GM21737 (cell line): ENCODE results near the gene MYCBPAP.
A peak's percentile ranks its signal among the peaks of the same experiment; 100 is the strongest.

ENCODE experiments used
- ATAC-seq: cut with Tn5 transposase; IDR thresholded peaks from one replicate; pipeline ENCODE4 v1.9.1; 2021; ENCODE audit warnings: mild to moderate bottlenecking, moderate library complexity; ENCODE audit not compliant: unreplicated experiment

MYCBPAP gene

DNA sequence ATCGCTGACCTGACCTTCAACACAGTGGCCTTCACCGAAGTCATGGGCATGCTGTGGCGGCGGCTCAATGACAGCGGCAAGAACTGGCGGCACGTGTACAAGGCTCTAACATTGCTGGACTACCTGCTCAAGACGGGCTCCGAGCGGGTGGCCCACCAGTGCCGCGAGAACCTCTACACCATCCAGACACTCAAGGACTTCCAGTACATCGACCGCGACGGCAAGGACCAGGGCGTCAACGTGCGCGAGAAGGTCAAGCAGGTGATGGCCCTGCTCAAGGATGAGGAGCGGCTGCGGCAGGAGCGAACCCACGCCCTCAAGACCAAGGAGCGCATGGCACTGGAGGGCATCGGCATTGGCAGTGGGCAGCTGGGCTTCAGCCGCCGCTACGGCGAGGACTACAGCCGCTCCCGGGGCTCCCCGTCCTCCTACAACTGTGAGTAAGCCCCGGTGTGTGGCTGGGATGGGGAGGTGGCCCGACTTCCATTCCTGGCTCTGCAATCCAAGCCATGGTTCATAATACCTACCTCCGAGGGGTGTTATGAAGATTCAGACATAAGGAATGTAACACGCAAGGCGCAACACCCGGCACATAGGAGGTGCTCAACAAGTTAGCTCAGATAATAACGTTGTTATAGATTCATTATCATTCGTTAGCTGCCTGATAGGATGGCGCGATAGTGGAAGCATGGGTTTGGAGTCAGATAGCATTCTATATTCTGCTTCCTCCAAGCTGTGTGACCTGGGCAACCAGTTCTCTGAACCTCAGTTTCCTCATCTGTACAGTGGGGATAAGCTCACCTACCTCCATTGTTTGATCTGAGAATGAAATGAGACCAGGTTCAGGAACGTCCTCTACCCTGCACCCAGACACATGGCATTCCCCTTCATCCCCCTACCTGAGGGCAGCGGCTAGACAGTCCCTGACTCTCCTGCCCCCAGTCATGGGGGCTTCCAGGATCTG is 28.7 kb downstream of the MYCBPAP start:
- ATAC-seq, result no peak

DNA sequence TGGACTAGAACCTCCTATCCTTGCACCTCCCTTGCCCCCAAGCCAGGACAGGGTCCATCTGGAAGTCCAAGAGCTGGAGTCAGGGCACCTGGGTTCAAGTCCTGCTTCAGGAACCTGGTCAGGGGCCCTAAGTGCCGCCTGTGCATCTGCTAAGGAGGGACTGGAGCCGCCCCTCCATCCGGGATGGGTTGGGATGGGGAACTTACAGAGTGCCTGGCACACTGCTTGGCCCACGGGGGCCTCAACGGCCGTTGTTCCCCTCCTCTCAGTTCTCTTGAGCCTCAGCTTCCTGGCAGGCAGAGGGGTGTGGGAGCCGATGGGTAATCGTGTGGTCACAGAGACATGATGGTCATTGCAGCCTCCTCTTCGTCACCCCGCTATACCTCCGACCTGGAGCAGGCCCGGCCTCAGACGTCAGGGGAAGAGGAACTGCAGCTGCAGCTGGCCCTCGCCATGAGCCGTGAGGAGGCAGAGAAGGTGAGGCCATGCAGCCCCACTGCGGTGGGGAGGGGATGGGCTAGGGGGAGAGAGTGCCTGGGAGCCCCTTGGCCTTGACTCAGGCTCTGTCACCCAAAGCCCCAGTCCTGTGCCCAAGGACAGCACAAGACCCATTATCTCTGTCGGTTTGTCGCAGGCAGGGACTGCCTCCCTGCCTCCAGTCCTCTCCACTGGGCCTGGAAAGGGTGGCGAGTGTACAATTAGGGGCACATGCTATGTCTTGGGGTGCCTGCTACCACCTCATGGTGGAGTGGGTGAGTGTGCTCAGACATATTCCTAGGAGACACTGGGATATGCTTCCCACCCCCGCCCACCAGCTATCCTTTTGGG is 29.7 kb downstream of the MYCBPAP start:
- no peak for ATAC-seq

- ATAC-seq, result no peak
These were observed 30.5 kb downstream of the MYCBPAP start for GRCh38 chr17:50538549-50539410.

- ATAC-seq, result no peak
These were observed 31.7 kb downstream of the MYCBPAP start for GRCh38 chr17:50539762-50540559.

DNA sequence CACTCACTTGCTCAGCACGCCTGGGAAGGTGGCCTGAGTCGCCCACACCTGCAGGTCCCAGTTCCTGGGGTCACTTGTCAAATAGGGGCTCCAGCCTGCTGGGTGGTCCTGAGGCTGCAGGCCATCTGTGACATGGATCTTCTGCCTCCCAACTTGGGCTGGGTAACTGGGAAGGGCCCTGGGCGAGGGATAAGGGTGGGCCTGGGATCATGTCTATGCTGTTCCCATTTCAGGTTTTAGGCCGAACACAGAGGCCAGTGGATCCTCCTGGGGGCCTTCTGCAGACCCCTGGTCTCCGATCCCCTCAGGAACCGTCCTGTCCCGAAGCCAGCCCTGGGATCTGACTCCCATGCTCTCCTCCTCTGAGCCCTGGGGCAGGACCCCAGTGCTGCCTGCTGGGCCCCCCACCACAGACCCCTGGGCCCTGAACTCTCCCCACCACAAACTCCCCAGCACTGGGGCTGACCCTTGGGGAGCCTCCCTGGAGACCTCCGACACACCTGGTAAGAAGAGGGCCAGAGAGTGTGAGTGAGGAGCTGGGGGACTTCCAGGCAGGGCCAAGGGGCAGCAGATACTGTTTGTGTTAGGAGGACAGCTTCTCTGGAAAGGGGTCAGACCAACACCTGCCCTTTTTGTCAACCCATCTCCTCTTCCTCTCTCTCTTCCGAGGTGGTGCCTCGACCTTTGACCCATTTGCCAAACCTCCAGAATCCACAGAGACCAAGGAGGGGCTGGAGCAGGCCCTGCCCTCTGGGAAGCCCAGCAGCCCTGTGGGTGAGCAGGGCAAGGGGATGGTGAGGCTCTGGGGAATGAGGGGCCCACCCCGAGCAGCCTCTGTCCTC is 32.5 kb downstream of the MYCBPAP start:
- no peak for ATAC-seq

- ATAC-seq, result no peak
These were observed 33.1 kb downstream of the MYCBPAP start for GRCh38 chr17:50541402-50541715.

DNA sequence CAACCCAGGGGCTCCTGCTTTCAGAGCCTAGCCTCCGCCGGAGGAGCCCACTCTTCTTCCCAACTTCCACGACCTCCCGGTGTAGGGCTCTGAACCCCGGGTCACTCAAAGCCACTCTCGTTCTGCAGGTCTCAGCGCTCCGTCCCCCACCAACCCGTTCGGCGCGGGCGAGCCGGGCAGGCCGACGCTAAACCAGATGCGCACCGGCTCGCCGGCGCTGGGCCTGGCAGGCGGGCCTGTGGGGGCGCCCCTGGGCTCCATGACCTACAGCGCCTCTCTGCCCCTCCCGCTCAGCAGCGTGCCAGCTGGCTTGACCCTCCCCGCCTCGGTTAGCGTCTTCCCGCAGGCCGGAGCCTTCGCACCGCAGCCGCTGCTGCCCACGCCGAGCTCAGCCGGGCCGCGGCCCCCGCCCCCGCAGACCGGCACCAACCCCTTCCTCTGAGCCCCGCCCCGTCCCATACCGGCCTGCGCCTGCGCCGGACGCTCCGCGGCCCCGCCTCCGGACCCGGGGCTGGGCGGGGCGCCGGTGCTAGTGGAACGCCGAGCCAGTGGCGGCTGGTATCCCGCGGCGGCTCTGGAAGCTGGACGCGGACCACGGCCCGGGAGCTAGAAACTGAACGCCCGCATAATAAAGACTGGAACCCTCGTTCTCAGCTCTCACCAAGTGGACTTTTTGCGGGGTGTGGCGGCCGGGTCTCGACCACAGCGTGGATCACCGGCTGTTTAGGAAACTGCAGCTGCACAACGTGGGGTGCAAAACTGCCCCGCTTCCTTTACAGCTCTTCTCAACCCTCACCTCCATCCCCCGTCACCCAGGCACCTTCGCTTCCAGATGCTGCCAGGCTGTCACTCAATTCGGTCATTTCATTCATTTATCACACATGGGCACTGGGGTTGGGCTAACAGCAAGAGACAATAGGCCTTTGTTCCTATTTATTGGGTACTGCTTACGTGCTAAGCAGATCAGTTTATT is 33.8 kb downstream of the MYCBPAP start:
- peak; percentile 81 for ATAC-seq

DNA sequence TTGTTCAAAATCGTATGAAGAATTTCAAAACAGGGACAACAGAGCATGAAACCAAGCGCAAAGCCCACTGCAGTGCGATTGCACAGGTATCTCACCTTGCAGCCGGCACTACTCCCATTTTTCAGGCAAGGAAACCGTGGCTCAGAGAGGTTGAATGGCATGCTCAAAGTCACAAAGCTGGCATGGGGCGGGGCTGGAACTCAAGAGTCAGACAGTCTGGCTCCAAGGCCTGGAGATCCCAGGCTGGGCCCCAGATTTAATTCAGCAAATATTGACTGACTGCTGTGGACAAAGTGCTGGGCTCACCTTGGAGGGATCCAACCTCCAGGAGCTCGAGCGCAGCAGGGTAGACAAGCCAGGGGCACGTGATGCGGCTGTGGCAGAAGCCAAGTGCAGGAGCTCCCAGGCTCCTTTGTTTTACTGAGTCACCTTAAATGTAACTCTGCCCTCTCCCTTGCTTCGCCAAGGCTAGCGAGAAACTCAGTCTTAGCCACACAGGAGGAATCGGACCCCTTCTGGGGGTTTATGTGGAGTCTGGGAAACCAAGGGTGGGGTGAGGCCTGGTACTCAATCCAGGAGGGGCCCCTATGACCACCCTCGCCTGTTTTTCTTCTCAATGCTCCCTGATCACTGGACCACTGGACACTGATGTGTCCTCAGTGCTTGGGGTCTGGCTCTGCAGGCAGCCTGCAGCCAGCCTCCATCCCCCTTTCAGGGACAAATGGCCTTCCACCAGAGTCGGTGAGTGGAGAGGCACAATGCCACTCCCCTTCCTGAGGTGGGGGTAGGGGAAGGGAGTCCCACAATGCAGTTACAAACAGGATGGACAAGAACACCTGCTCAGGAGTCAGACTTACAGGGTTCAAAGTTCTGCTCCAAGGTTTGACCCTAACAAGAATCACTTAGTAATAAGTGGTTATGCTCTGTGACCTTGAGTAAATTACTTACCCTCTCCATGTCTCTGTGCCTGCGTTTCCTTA is 34.8 kb downstream of the MYCBPAP start:
- no peak for ATAC-seq

DNA sequence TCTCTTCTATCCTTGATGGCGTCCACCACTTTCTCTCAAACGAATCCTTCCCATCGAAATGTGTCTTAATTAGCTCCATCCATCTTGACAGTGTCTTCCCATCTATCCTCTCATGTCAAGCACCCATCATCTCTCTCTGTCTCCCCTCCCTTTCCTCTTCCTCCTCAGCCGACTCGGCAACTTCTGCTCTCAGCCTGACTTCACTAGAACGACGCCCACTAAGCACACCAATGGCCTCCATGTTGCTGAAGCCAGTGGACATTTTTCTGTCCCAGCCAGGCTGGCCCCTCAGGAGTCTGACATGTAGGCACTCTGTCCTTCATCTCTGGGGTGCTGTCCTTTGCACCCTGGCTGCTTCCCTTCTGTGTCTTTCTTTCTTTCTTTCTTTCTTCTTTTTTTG is 36.3 kb downstream of the MYCBPAP start:
- no peak for ATAC-seq

GRCh38 chr17:50545311-50545710 is 37.1 kb downstream of the MYCBPAP start:
- no peak for ATAC-seq

DNA sequence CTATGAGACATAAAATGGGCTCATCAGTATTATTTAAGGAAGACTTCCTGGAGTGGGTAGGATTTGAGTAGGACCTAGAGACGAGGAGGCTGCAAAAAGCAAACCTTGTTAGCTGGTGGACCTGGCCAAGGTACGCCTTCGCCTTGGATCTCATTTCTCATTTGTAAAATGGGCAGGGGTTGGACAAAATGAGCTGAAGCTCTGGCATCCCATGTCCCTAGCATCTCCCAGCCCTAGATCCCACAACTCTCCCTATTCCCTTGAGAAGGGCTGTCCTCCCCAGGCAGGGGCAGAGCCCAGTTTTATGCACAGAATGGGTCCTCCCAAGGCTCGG is 38.4 kb downstream of the MYCBPAP start:
- ATAC-seq, result no peak

DNA sequence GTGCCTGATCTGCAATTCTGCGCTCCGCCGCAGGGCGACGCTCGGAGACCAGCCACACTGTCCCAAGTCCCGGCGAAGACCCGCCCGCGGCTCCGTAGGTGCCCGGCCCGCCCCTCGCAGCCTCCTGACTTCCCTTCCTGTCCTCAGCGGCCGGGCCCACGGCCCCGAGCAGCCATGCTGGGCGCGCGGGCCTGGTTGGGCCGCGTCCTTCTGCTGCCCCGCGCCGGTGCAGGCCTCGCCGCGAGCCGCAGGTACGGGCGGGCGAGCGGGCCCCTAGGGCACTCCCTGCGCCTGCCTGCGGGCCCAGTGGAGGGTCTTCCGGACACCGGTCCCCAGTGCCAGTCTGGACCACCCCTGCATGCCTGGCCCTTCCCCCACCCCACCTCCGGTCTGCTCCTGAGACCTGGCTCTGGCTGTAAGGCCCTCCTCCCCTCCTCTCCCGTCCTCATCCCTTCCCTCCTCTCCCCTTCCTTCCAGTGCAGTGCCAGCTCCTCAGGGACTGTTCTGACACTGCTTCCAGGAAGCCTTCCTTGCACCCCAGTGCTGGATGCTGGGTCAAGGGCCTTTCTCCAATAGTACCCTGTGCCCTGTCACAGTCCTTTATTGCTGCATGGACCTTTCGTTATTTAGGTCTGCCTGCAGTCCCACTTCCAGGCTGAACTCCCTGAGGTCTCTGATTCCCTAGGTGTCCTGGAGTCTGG is 38.9 kb downstream of the MYCBPAP start, which contains the start of gene SPATA20:
Gene SPATA20 (plus strand): TSS at position 140 of the 701 bp plus-strand sequence. CDS start 35 bp downstream, at position 175.
- ATAC-seq, result peak; percentile 67

- ATAC-seq, result no peak
These were observed 39.5 kb downstream of the MYCBPAP start for GRCh38 chr17:50547736-50548083.

- no peak for ATAC-seq
These were observed 40.6 kb downstream of the MYCBPAP start for GRCh38 chr17:50548831-50549230.

DNA sequence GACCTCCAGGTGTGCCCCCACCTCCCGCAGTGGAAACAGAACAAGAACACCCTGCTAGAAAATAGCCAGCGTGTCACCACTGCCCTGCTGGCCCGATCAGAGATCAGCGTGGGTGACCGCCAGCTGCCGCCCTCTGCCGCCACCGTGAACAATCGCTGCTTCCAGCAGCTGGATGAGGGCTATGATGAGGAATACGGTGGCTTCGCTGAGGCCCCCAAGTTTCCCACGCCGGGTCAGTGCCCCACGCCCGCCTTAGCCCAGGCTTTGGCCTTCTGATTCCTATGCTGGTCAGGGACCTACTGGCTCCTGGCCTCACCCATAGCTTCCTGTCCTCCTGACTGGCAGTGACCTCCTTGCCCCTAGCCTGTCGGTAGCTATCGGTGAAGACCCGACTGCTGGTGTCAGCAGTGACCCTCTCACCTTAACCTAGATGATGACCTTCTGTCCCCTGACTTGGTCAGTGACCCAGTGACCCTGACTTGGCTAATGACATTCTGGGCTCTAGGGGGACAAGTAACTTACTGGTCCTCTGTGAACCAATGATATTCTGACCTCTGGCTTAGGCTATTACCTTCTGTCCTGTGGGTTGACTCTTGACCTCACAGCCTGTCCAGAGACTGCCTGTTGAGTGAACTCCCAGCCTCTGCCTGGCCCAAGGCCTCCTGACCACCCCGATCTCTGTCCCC is 41.2 kb downstream of the MYCBPAP start:
- ATAC-seq, result no peak

GRCh38 chr17:50549969-50550368 is 41.7 kb downstream of the MYCBPAP start:
- no peak for ATAC-seq
